ENCODE measurements around the gene FAM171A1. TPM values are rescaled to one million over a fixed set of nuclear protein-coding genes. Genes with fewer than 3 reads are reported as not detected.

FAM171A1 gene
- total and polyA plus RNA-seq, 2 of the 13 experiments (the other 11 are each of a cell fraction or from before 2014, with no cell fraction given), result 21.5 to 34.7 TPM

- Histone ChIP-seq H2AFZ (ENCODE audit: low read length) (no peak overlapping the region), H3K4me2 (ENCODE audit: low read depth, low read length) (no peak overlapping the region), H4K20me1 (ENCODE audit: insufficient read depth, low read length) (no peaks in the 10 kb centered on the region), H3K9ac (ENCODE audit: insufficient read depth, low read depth, low read length) (no peak overlapping the region), H3K4me1 (ENCODE audit: insufficient read depth, low read length) (no peaks in the 10 kb centered on the region), H3K36me3 (replicated peaks in 1 of 2; ENCODE audit: control insufficient read depth in 1 of 2, insufficient read depth in 2 of 2, low read length in 2 of 2) (no peaks in the 10 kb centered on the region), H3K79me2 (ENCODE audit: insufficient read depth, low read length) (no peaks in the 10 kb centered on the region), H3K9me3 (ENCODE audit: low read length) (no peaks in the 10 kb centered on the region), H3K4me3 (replicated peaks in 1 of 3; ENCODE audit: insufficient read depth in 1 of 3, low read depth in 2 of 3, low read length in 3 of 3) (no peak overlapping the region), H3K27me3 (ENCODE audit: control insufficient read depth in 1 of 2, insufficient read depth in 2 of 2, low read length in 2 of 2) (no peaks in the 10 kb centered on the region), H3K27ac (ENCODE audit: extremely low read length, insufficient read depth, low read length) (no peak overlapping the region)
- ChIA-PET CTCF (ENCODE audit: low intra/inter-chr PET ratio, low total read pairs) (no interaction called here), POLR2A (no interaction called here)
- intact Hi-C loops (cut with micrococcal nuclease; ENCODE audit: unreplicated experiment), result no loop called here
- FAIRE-seq (no peak), ATAC-seq (no peak), DNase-seq (ENCODE audit: low spot score) (no peak)
- BruUV-seq (replicated peaks), result no TSS peak
- 0% methylated on average over 3 of the region's 3 CpGs for WGBS (ENCODE audit: low lambda C conversion rate)
- TF ChIP-seq ZEB1 (IDR thresholded peaks at IDR 0.05; ENCODE audit: insufficient replicate concordance, low read depth) (no peak), ZGPAT (CRISPR knock-in tag; IDR thresholded peaks at IDR 0.05) (no peak), U2AF2 (IDR thresholded peaks at IDR 0.05; ENCODE audit: low read depth, low read length) (no peak), ZNF737 (CRISPR knock-in tag; IDR thresholded peaks at IDR 0.05; ENCODE audit: borderline replicate concordance) (no peak), HNRNPLL (IDR thresholded peaks at IDR 0.05; ENCODE audit: low read depth, low read length, poor library complexity, severe bottlenecking) (no peak), ZNF605 (CRISPR knock-in tag; IDR thresholded peaks at IDR 0.05) (no peak), ARID2 (CRISPR knock-in tag; IDR thresholded peaks at IDR 0.05; ENCODE audit: borderline replicate concordance) (no peak), ZFP90 (CRISPR knock-in tag; IDR thresholded peaks at IDR 0.05; ENCODE audit: borderline replicate concordance) (no peak), NR0B2 (CRISPR knock-in tag; IDR thresholded peaks at IDR 0.05) (no peak), TOE1 (CRISPR knock-in tag; IDR thresholded peaks at IDR 0.05) (no peak), ZNF142 (CRISPR knock-in tag; IDR thresholded peaks at IDR 0.05) (no peak), ZNF354B (CRISPR knock-in tag; IDR thresholded peaks at IDR 0.05) (no peak), ZNF232 (CRISPR knock-in tag; IDR thresholded peaks at IDR 0.05; ENCODE audit: borderline replicate concordance) (no peak), PREB (CRISPR knock-in tag; IDR thresholded peaks at IDR 0.05) (no peak), GTF2F1 (IDR thresholded peaks at IDR 0.05; ENCODE audit: low read length) (no peak), ZNF10 (CRISPR knock-in tag; IDR thresholded peaks at IDR 0.05; ENCODE audit: borderline replicate concordance, low read depth) (no peak), HOXA7 (CRISPR knock-in tag; IDR thresholded peaks at IDR 0.05) (no peak)
- in situ Hi-C loops (cut with HindIII; ENCODE audit: extremely low pct_ligation_motif_present, low pct_unique_long_range_greater_than_20kb), result no loop called here
Measured at GRCh38 chr10:15405319-15405718, 34.2 kb upstream of the FAM171A1 start.
